Astrocyte of the cerebellum (primary cell): ENCODE results near the gene ANAPC13.

Experiments
- DNase-seq: peaks from one replicate; pipeline ENCODE4 v3.0.0-alpha.2; 2011; ENCODE audit warnings: low read depth
- H3K4me3 ChIP-seq: 2 replicates; pipeline ENCODE4 v1.5.1; 2011; ENCODE audit warnings: mild to moderate bottlenecking, low read depth, low read length, moderate library complexity
- in situ Hi-C: cut with HindIII; loops from 2 replicates; pipeline ENCODE4 v1.10.0; 2017; ENCODE audit warnings: low sequenced_read_pairs
- TF ChIP-seq, protein P1 (sequence below): IDR thresholded peaks from 2 replicates; pipeline ENCODE4 v1.5.1; 2012; ENCODE audit warnings: low read length, low read depth, moderate library complexity, mild to moderate bottlenecking; ENCODE audit errors: missing control alignments

Gene ANAPC13

DNA sequence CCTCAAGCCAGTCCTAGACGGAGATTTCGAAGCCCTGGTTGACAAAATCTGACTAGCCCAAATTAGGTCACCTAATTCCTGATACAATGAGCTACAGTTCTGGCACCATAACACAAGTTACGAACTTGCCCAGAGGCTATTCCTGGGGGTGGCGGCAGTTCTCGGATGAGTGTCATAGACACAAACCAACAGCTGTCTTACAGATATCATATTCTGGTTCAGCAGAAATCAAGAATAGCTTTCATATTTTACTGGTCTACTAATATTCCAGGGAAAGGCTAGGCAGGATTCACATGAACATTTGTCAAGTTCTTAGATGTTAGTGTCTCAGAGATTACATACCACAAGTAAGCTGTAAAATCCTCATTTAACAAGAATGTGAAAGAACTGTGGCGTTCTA is 8.8 kb downstream of the ANAPC13 start:
- DNase-seq: no peak
- in situ Hi-C loops: loop anchor here (25.0 kb wide), 3 partner anchors 165 to 540 kb away; no protein-coding TSS in a partner anchor
- TF ChIP-seq, protein P1, sequence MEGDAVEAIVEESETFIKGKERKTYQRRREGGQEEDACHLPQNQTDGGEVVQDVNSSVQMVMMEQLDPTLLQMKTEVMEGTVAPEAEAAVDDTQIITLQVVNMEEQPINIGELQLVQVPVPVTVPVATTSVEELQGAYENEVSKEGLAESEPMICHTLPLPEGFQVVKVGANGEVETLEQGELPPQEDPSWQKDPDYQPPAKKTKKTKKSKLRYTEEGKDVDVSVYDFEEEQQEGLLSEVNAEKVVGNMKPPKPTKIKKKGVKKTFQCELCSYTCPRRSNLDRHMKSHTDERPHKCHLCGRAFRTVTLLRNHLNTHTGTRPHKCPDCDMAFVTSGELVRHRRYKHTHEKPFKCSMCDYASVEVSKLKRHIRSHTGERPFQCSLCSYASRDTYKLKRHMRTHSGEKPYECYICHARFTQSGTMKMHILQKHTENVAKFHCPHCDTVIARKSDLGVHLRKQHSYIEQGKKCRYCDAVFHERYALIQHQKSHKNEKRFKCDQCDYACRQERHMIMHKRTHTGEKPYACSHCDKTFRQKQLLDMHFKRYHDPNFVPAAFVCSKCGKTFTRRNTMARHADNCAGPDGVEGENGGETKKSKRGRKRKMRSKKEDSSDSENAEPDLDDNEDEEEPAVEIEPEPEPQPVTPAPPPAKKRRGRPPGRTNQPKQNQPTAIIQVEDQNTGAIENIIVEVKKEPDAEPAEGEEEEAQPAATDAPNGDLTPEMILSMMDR: no peak
- H3K4me3 ChIP-seq: no peak overlapping the region

DNA sequence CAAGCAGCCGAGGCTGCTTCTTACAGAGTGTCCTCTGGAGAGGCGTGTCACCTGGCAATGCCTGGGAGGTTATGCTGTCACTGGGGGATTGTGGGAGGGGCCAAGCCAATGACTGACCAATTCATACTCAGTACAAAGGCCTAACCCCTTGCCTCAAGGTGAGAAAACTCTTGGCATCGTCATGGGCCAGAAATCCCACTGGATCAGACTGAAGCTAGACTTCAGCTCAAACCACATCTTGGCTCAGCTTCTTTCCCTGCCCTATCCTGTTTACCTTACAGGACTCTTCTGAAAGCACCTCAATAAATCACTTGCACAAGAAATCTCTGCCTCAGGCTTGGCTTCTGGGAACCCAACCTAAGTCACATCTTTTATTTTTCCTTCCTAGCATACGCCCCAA is 9.5 kb downstream of the ANAPC13 start:
- TF ChIP-seq, protein P1: no peak
- DNase-seq: no peak
- no peak overlapping the region for H3K4me3 ChIP-seq
- in situ Hi-C loops: loop anchor here (25.0 kb wide), 3 partner anchors 164 to 539 kb away; no protein-coding TSS in a partner anchor

DNA sequence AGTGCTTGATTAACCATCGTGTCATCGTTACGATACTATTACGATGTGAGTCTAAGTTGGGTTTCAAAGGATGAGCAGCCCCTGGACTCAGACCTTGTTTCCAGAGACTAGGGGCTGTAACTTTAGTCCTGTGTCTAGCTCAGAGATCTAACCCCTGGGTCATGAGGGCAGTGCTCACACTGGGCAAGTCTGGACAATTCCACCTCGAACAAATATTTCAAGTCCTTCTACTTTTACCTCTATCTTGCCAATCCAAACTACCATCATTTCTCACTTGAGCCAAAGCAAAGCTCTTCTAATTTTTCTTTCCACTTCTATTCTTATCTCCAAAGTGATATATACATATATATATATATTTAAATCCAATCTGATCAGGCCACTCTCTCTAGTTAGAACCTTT is 10.8 kb downstream of the ANAPC13 start:
- H3K4me3 ChIP-seq: no peak overlapping the region
- in situ Hi-C loops: loop anchor here (25.0 kb wide), 3 partner anchors 163 to 538 kb away; no protein-coding TSS in a partner anchor
- no peak for DNase-seq
- TF ChIP-seq, protein P1: no peak

DNA sequence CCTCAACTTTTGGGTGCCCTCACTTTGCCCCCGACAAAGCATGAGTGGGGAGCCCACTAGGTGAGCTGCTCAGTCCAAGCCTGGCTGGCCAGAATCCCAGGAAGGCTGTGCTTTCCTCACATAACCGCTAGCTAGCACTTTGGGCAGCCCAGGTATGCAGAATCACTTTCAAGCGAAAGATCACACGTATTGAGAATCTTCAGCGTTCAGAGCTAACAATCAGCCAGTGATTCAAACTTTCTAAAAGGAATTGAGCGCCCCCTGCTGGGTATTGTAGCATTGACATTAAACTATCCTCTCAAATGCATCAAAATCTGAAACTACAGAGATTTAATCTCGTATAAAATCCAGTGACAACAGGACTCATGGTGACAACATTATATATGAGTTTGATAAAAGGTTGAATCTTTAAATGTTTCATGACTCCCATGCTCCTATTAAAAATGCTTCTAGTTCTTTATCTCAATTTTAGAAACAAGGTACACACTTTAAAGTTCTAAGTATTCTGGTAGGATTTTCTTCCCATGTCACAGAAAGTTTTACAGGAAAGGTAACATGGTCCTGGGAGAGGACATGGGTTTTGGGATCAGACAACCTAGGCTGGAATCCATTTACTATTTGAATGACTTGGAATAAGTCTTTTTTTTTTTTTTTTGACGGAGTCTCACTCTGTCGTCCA is 11.8 kb downstream of the ANAPC13 start:
- TF ChIP-seq, protein P1: peak; percentile 52

DNA sequence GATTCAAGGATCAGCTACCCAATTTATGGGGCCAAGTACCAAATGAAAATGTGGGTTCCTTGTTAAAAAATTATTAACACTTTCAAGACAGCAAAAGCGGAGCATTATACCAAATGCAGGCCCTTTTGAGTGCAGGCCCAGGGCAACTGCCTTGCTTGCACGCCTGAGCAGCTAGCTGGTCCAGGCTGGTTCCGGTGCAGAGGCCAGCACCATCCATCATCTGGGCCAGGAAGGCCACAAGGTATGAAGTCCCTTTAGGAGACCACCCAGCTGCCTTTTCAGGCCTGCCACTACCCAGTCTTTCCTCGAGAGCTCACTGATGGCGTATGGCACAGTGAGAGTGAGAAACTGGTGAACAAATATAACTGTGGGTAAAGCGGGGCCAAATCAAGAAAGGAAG is 13.0 kb downstream of the ANAPC13 start:
- no peak overlapping the region for H3K4me3 ChIP-seq
- no peak for DNase-seq
- in situ Hi-C loops: no loop called here
- TF ChIP-seq, protein P1: no peak

More for the DNA sequence above, 11.8 kb downstream of the ANAPC13 start:
- no peak overlapping the region for H3K4me3 ChIP-seq
- peak; percentile 85 for DNase-seq
- in situ Hi-C loops: no loop called here

DNA sequence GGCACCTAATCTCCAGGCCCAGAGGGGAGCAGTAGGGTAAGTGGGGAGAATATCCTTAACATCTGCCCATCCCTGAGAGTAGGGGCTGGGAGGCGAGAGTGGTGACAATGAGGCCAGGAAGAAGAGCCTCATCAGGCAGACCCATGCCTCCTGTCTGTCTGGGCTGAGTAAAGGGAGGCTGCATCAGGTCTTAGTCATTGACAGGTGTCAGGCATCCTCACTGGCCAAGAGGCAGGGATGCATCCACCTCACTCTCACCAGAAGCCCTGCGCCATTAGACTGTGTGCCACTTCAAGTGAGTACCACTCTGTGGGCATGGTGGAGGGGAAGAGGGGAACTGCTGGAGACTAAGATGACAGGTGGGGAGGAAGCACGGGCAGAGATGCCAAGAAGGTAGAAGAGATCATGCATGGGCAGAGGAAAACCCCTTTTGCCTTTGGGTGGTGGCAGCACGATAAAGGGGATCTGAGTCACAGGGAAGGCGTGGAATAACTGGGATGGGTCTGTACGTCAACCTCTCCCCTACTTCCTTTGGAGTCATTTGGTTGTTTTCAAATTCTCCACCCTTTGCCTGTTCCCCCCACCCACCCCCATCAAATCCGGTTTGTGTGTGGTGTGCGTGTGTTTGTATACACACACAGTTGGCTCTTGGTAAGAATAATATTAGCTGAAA is 14.1 kb downstream of the ANAPC13 start:
- in situ Hi-C loops: no loop called here
- no peak overlapping the region for H3K4me3 ChIP-seq
- DNase-seq: no peak
- TF ChIP-seq, protein P1: no peak
